H1 (cell line): ENCODE results near the gene MBD3L5. TPM values are rescaled to one million over a fixed set of nuclear protein-coding genes. Genes with fewer than 3 reads are reported as not detected.

Source experiments
- CHD2 ChIP-seq: IDR thresholded peaks from 2 replicates; pipeline ENCODE4 v1.6.1; 2012; ENCODE audit warnings: low read length, improper control_type of control experiment
- CREB1 ChIP-seq: IDR thresholded peaks from 2 replicates; pipeline ENCODE4 v1.6.1; 2012; ENCODE audit warnings: inconsistent platforms
- EGR1 ChIP-seq: IDR thresholded peaks from 2 replicates; pipeline ENCODE4 v1.6.1; 2011; ENCODE audit warnings: low read depth, low read length, borderline replicate concordance
- JUND ChIP-seq: IDR thresholded peaks from 2 replicates; pipeline ENCODE4 v1.6.1; 2011; ENCODE audit warnings: mild to moderate bottlenecking, improper control_type of control experiment, low read length
- NANOG ChIP-seq: IDR thresholded peaks from 2 replicates; pipeline ENCODE4 v1.6.1; 2011; ENCODE audit warnings: low read length, low read depth, mild to moderate bottlenecking, inconsistent platforms; ENCODE audit not compliant: insufficient read depth, poor library complexity, severe bottlenecking
- RXRA ChIP-seq: IDR thresholded peaks from 2 replicates; pipeline ENCODE4 v1.6.1; 2011; ENCODE audit warnings: low read depth, mild to moderate bottlenecking, low read length, moderate library complexity; ENCODE audit not compliant: insufficient read depth
- SIRT6 ChIP-seq: IDR thresholded peaks from one replicate; pipeline ENCODE4 v1.7.1; 2012; ENCODE audit warnings: low read length, inconsistent platforms
- TCF12 ChIP-seq: IDR thresholded peaks from 2 replicates; pipeline ENCODE4 v1.6.1; 2011; ENCODE audit warnings: low read depth, mild to moderate bottlenecking, low read length
- YY1 ChIP-seq: IDR thresholded peaks from 2 replicates; pipeline ENCODE4 v1.6.1; 2011; ENCODE audit warnings: low read depth, mild to moderate bottlenecking, low read length
- polyA plus RNA-seq, 7 experiments: library from polyadenylated mRNA; depleted of rRNA in 3 of 7; stranded (reverse) in 5 of 7; unstranded in 2 of 7; fragments of >200 nt in 5 of 7; fragments of 200-250 nt in 2 of 7; gene quantifications; 1 replicate in 5 of 7; 2 replicates in 1 of 7; 4 replicates in 1 of 7; pipeline versions ENCODE4 v1.2.1 to v1.2.3, GENCODE V29; 2011 to 2013; ENCODE audit warnings: missing spikeins in 2 of 7, mixed read lengths in 2 of 7
- total RNA-seq: library from RNA; stranded (reverse); fragmentation: NEBNext Ultra II Directional; extraction: Animal tissue kit (Norgen Biotek cat#: 25700); gene quantifications from 2 replicates; pipeline ENCODE4 v1.2.1, GENCODE V29; 2021
- TF ChIP-seq, protein P1 (sequence below): IDR thresholded peaks from 2 replicates; pipeline ENCODE4 v1.6.1; 2012; ENCODE audit warnings: inconsistent platforms

Gene MBD3L5
- total and polyA plus RNA-seq, 2 of the 8 experiments (the other 6 are each of a cell fraction or from before 2014, with no cell fraction given): not detected

DNA sequence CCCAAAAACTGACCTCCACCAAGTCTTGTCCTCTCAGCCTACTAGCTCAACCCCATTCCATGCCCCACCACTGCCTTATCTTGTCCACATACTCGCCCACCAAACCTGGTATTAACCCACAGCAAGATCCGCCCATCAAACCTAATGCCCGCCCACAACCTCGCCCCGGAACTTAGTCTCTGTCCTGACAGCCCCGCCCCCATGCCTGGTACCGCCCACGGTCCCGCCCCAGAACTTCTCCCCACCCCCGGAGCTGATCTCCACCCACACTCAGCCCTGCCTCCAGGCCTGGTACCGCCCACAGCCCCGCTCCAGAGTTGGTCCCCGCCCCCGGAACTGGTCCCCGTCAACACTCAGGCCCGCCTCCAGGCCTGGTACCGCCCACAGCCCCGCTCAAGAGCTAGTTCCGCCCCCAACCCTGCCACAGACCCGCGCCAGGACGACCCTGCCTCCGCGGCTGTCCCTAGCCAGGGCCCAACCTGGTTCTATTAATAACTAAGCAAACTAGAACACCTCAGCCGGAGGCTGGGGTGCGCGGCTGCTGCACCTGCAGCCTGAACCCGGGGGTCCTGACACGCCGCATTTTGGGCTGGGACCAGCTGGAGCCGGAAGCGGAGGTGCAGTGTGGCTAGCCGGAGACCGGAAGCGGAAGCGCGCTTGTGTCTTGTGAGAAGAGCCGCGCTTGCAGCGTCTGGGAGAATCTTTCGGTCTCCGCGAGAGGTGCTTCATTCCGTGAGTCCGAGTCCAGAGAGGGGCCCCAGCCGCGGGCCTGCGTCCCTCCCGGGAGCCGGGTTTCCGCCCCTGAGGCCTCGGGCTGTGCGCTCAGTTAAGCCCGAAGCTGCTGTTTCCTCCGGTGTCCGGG is 38.9 kb downstream of the MBD3L5 start, which contains the start of gene ZNF557 (continued):
- TF ChIP-seq, protein P1, sequence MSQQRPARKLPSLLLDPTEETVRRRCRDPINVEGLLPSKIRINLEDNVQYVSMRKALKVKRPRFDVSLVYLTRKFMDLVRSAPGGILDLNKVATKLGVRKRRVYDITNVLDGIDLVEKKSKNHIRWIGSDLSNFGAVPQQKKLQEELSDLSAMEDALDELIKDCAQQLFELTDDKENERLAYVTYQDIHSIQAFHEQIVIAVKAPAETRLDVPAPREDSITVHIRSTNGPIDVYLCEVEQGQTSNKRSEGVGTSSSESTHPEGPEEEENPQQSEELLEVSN: no peak
- TF ChIP-seq TCF12: no peak
- TF ChIP-seq JUND: 0 out of 2 replicates have a peak, but pooled peaks have one; percentile 4
- no peak for TF ChIP-seq RXRA
- TF ChIP-seq CHD2: no peak
- no peak for TF ChIP-seq CREB1
- TF ChIP-seq SIRT6: no peak
- no peak for TF ChIP-seq NANOG
- peak; percentile 64; the same call in 1 of the 2 replicates for TF ChIP-seq EGR1
- no peak for TF ChIP-seq YY1
